Neural cell (in vitro differentiated cells): Measurements from ENCODE around the gene CFAP99.

Experiments used
- CTCF ChIP-seq: fragments of 450-650 bp; IDR thresholded peaks from 2 replicates; pipeline ENCODE4 v1.5.1; 2014; ENCODE audit warnings: antibody characterized with exemption, mild to moderate bottlenecking, moderate library complexity; ENCODE audit not compliant: poor library complexity, severe bottlenecking
- EP300 ChIP-seq: fragments of 450-650 bp; conservative IDR thresholded peaks from 2 replicates; pipeline ENCODE4 v1.6.1; 2014; ENCODE audit warnings: antibody characterized with exemption, mild to moderate bottlenecking, moderate library complexity; ENCODE audit not compliant: poor library complexity, severe bottlenecking
- EZH2 ChIP-seq: fragments of 200-600, 300-800 bp; shearing (Covaris generic), sonication (generic); IDR thresholded peaks from 2 replicates; pipeline ENCODE4 v1.6.1; 2014; ENCODE audit warnings: antibody characterized with exemption, low read length, borderline replicate concordance, mild to moderate bottlenecking; ENCODE audit not compliant: insufficient read depth, poor library complexity, severe bottlenecking
- RAD21 ChIP-seq: fragments of 450-650 bp; conservative IDR thresholded peaks from 2 replicates; pipeline ENCODE4 v1.6.1; 2014; ENCODE audit warnings: antibody characterized with exemption, mild to moderate bottlenecking, moderate library complexity

DNA sequence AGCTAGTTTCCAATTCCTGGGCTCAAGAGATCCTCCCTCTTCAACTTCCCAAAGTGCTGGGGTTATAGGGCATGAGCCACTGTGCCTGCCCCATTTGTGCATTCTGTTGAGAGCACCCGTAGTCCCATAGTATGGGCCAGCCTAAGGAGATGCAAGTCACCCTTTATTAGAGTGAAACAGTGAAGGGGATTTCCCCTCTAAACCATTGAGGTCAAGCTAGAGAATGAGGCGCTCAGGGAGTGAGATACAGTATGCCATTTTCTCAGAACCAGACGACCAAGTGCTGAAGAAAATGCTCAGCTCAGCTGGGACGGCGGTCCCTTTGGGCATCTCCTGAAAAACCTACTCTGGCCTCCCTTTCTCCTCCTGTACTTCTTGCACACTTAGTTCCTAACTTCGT is 68.9 kb downstream of the CFAP99 start:
- TF ChIP-seq EP300, result no peak
- no peak for TF ChIP-seq CTCF
- no peak for TF ChIP-seq EZH2
- TF ChIP-seq RAD21, result no peak
